BJ (cell line): ENCODE measurements around the gene ARHGEF2. TPM values are rescaled to one million over a fixed set of nuclear protein-coding genes. Genes with fewer than 3 reads are reported as not detected.
"Not testable (repeated sequence)": the region's sequence is repeated elsewhere in the genome, so short reads cannot be mapped to it uniquely, and the experiment has no call there.

Experiments used
- CTCF ChIA-PET: fragments of 350-600 bp; formaldehyde crosslinking; extraction: SDS; loops from one replicate; lab custom pipeline; 2021; ENCODE audit warnings: antibody characterized with exemption, inconsistent platforms; lab: Yijun Ruan, JAX
- POLR2A ChIA-PET: fragments of 300-600 bp; sonication (Branson Sonifier 250); formaldehyde crosslinking; extraction: SDS; loops from one replicate; lab custom pipeline; 2021; ENCODE audit warnings: antibody characterized with exemption; lab: Charles Lee
- DNase-seq: peaks from one replicate; pipeline ENCODE4 v3.0.0-alpha.2; 2011; ENCODE audit warnings: low read depth
- H3K27me3 ChIP-seq: 2 replicates; pipeline ENCODE4 v1.6.0; 2011; ENCODE audit warnings: low read length; ENCODE audit not compliant: control insufficient read depth, insufficient read depth
- H3K36me3 ChIP-seq: 2 replicates; pipeline ENCODE4 v1.5.1; 2011; ENCODE audit warnings: low read length; ENCODE audit not compliant: control insufficient read depth, insufficient read depth
- H3K4me3 ChIP-seq: 2 replicates; pipeline ENCODE4 v1.5.1; 2011; ENCODE audit warnings: low read depth, mild to moderate bottlenecking, control low read depth, low read length
- CTCF ChIP-seq: IDR thresholded peaks from 2 replicates; pipeline ENCODE4 v1.5.1; 2011; ENCODE audit warnings: low read depth, mild to moderate bottlenecking, control low read depth, inconsistent platforms, low read length, moderate library complexity; ENCODE audit not compliant: insufficient read depth
- polyA plus RNA-seq: library from polyadenylated mRNA; depleted of rRNA; stranded (reverse); fragments of >200 nt; gene quantifications from 2 replicates; pipeline ENCODE4 v1.2.3, GENCODE V29; 2011

The ARHGEF2 gene
- polyA plus RNA-seq, 1 experiment = 213 TPM

DNA sequence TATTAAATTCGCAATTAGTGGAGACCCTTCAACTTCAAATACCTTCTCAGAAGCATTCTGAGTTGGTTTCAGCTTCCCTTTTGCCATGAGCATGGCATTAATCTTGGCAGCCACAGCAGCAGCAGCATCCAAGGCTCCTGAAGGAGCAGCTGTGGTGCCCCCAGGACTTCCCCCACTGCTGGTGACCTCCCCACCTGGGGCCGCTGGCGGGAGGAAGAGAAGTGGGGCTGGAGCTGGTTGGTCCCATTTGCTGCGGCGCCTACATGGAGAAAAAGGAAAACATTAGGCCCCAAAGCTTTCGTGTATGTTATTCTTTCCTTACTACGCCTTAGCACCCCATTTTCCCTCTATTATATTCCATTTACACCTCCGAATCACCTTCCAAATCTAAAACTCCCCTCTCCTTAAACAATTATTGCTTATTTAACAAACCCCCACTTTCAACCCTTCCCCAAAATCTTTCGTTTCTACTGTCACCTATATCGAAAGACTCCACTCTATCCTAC is 44.7 kb downstream of the ARHGEF2 start:
- no peak for DNase-seq

DNA sequence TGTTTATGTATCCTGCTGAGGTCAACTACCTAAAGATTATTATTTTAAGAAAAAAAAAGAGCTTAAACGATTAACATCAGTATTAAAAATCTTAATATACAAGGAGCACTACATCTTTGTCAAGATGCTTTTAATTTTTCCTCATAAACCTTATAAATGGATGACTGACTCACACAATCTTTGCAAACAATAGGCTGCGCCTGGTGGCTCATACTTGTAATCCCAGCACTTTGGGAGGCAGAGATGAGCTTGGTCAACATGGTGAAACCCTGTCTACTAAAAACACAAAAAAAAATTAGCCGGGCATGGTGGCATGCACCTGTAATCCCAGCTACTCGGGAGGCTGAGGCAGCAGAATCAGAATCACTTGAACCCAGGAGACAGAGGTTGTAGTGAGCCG is 45.9 kb downstream of the ARHGEF2 start:
- no peaks in the 10 kb centered on the region for H3K27me3 ChIP-seq
- no peak for DNase-seq
- CTCF ChIA-PET = interaction anchor here (0.8 to 6.5 kb wide), 6 partner anchors 12 to 134 kb away, joined by 3 to 34 read pairs (median 6); no protein-coding TSS in a partner anchor
- no peak for TF ChIP-seq CTCF
- POLR2A ChIA-PET = interaction anchor here (0.8 kb wide), 1 partner anchor 19 kb away, joined by 5 read pairs; no protein-coding TSS in a partner anchor
- peaks cover 9% of the 10 kb centered on the region for H3K36me3 ChIP-seq
- H3K4me3 ChIP-seq = no peak overlapping the region

More for the DNA sequence above, 44.7 kb downstream of the ARHGEF2 start:
- CTCF ChIA-PET = interaction anchor here (0.6 to 6.5 kb wide), 7 partner anchors 11 to 190 kb away, joined by 3 to 34 read pairs (median 4); partner anchors contain the start of gene ARHGEF2
- POLR2A ChIA-PET = interaction anchor here (0.6 to 1.1 kb wide), 7 partner anchors 17 to 200 kb away, joined by 3 to 9 read pairs (median 3); partner anchors contain the start of gene SYT11
- no peak for TF ChIP-seq CTCF
- Histone ChIP-seq H3K36me3 (peaks cover 7% of the 10 kb centered on the region), H3K27me3 (no peaks in the 10 kb centered on the region), H3K4me3 (peak overlapping the region; percentile 85)

- H3K27me3 ChIP-seq = no peaks in the 10 kb centered on the region
- TF ChIP-seq CTCF = no peak
- no peak for DNase-seq
- H3K36me3 ChIP-seq = peaks cover 9% of the 10 kb centered on the region
- CTCF ChIA-PET = interaction anchor here (0.8 to 6.5 kb wide), 5 partner anchors 12 to 134 kb away, joined by 3 to 34 read pairs (median 3); no protein-coding TSS in a partner anchor
- no peak overlapping the region for H3K4me3 ChIP-seq
- POLR2A ChIA-PET = interaction anchor here (0.8 kb wide), 1 partner anchor 18 kb away, joined by 5 read pairs; no protein-coding TSS in a partner anchor
Measured at GRCh38 chr1:155932081-155932480, 46.3 kb downstream of the ARHGEF2 start.

GRCh38 chr1:155931332-155932038 is 46.9 kb downstream of the ARHGEF2 start:
- no peaks in the 10 kb centered on the region for H3K27me3 ChIP-seq
- peaks cover 13% of the 10 kb centered on the region for H3K36me3 ChIP-seq
- no peak for TF ChIP-seq CTCF
- CTCF ChIA-PET = interaction anchor here (0.7 to 6.5 kb wide), 4 partner anchors 11 to 58 kb away, joined by 3 to 34 read pairs (median 9); no protein-coding TSS in a partner anchor
- POLR2A ChIA-PET = interaction anchor here (0.6 to 0.8 kb wide), 3 partner anchors 18 to 332 kb away, joined by 3 to 22 read pairs (median 5); no protein-coding TSS in a partner anchor
- H3K4me3 ChIP-seq = no peak overlapping the region; the same call in 1 of the 2 replicates
- no peak for DNase-seq

DNA sequence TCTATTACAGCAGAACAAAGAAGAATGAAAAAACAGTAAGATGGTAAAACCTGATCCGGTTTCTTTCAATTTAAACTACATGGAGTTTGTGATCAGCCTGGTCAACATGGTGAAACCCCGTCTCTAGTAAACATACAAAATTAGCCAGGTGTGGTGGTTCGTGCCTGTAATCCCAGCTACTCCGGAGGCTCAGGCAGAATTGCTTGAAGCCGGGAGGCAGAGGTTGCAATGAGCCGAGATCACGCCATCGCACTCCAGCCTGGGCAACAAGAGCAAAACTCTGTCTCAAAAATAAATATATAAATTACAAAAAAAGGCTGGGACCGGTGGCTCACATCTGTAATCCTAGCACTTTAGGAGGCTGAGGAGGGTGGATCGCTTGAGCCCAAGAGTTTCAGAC is 47.6 kb downstream of the ARHGEF2 start:
- POLR2A ChIA-PET = interaction anchor here (0.6 to 0.7 kb wide), 2 partner anchors 50 to 332 kb away, joined by 3 to 22 read pairs; no protein-coding TSS in a partner anchor

More for the DNA sequence above, 47.6 kb downstream of the ARHGEF2 start:
- CTCF ChIA-PET = interaction anchor here (0.7 to 6.5 kb wide), 3 partner anchors 10 to 59 kb away, joined by 3 to 34 read pairs (median 8); no protein-coding TSS in a partner anchor
- H3K27me3 ChIP-seq, DNase-seq, H3K4me3 ChIP-seq: not testable (repeated sequence)
- peaks cover 17% of the 10 kb centered on the region for H3K36me3 ChIP-seq
